ENCODE measurements around the gene KAT2B. TPM values are rescaled to one million over a fixed set of nuclear protein-coding genes. Genes with fewer than 3 reads are reported as not detected.

Gene KAT2B
- total and polyA plus RNA-seq, 12 donors, result 5.4 to 32.2 (median 20.9) TPM

DNA sequence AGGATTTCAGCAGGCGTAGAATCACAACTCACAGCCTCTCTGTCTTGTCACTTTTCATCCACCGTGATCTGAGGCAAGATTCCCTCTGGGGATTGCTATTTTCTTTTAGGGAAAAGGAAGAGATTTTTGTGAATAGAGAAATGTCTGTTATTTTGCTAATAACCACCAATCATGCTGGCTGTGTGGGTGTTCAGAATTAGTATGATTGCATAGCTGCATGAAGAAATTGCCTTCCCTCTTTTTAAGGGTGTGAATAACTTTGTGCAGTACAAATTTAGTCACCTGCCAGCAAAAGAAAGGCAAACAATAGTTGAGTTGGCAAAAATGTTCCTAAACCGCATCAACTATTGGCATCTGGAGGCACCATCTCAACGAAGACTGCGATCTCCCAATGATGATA lies 60.8 kb downstream of the KAT2B start:
- intact Hi-C loops (cut with DNase I), result no loop called here
- H3K27me3 ChIP-seq, result no peaks in the 10 kb centered on the region
- no peak overlapping the region for H3K27ac ChIP-seq
- no peak for TF ChIP-seq POLR2A (IDR thresholded peaks at IDR 0.05)
- TF ChIP-seq, protein P1, sequence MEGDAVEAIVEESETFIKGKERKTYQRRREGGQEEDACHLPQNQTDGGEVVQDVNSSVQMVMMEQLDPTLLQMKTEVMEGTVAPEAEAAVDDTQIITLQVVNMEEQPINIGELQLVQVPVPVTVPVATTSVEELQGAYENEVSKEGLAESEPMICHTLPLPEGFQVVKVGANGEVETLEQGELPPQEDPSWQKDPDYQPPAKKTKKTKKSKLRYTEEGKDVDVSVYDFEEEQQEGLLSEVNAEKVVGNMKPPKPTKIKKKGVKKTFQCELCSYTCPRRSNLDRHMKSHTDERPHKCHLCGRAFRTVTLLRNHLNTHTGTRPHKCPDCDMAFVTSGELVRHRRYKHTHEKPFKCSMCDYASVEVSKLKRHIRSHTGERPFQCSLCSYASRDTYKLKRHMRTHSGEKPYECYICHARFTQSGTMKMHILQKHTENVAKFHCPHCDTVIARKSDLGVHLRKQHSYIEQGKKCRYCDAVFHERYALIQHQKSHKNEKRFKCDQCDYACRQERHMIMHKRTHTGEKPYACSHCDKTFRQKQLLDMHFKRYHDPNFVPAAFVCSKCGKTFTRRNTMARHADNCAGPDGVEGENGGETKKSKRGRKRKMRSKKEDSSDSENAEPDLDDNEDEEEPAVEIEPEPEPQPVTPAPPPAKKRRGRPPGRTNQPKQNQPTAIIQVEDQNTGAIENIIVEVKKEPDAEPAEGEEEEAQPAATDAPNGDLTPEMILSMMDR (IDR thresholded peaks at IDR 0.05), result no peak
- no peak for DNase-seq
- peaks cover 0 to 6% of the 10 kb centered on the region in 2 donors for H3K4me1 ChIP-seq (replicated peaks in 1 of 2)
- no peak overlapping the region for H3K4me3 ChIP-seq
- H3K36me3 ChIP-seq (replicated peaks in 1 of 2), result no peaks in the 10 kb centered on the region
- no peaks in the 10 kb centered on the region for H3K9me3 ChIP-seq (replicated peaks in 1 of 3)
- 93 to 97% (median 95%) methylated on average over 5 of the region's 5 CpGs for whole genome bisulfite sequencing, 4 donors

DNA sequence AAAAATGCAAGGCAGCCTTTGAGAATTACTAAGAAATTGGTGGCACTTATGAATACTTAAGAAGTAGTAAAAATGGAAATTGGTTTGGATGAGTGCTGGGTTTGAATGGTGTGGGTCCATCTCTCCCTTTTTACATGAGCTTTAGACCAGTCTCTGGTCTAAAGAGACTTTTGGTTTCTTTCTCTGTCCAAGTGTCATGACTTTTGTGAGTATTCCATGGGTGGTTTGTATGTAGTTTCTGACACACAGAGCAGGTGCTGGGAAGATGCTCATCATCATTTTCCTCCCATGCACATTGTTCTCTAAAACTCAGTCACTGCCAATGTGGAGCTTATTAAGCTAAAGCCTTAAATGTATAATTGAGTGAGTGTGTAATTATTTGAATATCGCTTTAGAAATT lies 63.5 kb downstream of the KAT2B start:
- Histone ChIP-seq H3K4me3 (no peak overlapping the region), H3K27me3 (no peaks in the 10 kb centered on the region), H3K9me3 (replicated peaks in 1 of 3) (no peaks in the 10 kb centered on the region), H3K36me3 (replicated peaks in 1 of 2) (no peaks in the 10 kb centered on the region), H3K4me1 (replicated peaks in 1 of 2) (no peaks in the 10 kb centered on the region), H3K27ac (no peak overlapping the region)
- no peak for DNase-seq
- WGBS, 4 donors, result 85 to 100% (median 97%) methylated on average over 1 of the region's 1 CpG
- intact Hi-C loops (cut with DNase I), result no loop called here
- no peak for TF ChIP-seq POLR2A (IDR thresholded peaks at IDR 0.05)
- TF ChIP-seq, protein P1 (IDR thresholded peaks at IDR 0.05), result no peak

DNA sequence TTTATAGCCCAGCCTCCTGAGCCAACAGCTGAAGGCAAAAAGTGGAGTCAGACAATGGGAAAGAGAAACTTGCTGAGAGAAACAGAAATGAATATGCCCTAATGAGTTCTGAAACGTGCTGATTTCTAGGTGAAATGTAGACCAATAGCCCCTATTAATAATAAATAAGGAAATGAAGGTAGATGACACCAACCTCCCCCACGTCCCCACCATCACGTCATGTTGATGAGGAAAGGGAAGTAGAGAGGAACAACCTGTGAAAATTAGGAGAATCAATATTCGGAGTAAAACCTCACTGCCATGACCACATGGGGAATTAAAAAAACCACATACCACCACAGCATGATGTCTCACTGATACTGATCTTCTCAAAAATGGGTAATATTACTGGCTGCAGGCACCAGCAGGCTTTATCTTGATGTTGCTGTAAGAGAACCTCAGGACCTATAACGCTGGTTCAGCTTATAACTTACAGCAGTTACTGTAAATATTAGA lies 64.0 kb downstream of the KAT2B start:
- H3K4me1 ChIP-seq (replicated peaks in 1 of 2), result no peaks in the 10 kb centered on the region
- intact Hi-C loops (cut with DNase I), result no loop called here
- WGBS, 4 donors, result 73 to 80% (median 75%) methylated on average over 5 of the region's 5 CpGs
- no peaks in the 10 kb centered on the region for H3K27me3 ChIP-seq
- H3K27ac ChIP-seq, result no peak overlapping the region
- H3K4me3 ChIP-seq, result no peak overlapping the region
- no peak for TF ChIP-seq POLR2A (IDR thresholded peaks at IDR 0.05)
- TF ChIP-seq, protein P1 (IDR thresholded peaks at IDR 0.05), result no peak
- no peaks in the 10 kb centered on the region for H3K36me3 ChIP-seq (replicated peaks in 1 of 2)
- H3K9me3 ChIP-seq (replicated peaks in 1 of 3), result no peaks in the 10 kb centered on the region
- DNase-seq, result no peak

DNA sequence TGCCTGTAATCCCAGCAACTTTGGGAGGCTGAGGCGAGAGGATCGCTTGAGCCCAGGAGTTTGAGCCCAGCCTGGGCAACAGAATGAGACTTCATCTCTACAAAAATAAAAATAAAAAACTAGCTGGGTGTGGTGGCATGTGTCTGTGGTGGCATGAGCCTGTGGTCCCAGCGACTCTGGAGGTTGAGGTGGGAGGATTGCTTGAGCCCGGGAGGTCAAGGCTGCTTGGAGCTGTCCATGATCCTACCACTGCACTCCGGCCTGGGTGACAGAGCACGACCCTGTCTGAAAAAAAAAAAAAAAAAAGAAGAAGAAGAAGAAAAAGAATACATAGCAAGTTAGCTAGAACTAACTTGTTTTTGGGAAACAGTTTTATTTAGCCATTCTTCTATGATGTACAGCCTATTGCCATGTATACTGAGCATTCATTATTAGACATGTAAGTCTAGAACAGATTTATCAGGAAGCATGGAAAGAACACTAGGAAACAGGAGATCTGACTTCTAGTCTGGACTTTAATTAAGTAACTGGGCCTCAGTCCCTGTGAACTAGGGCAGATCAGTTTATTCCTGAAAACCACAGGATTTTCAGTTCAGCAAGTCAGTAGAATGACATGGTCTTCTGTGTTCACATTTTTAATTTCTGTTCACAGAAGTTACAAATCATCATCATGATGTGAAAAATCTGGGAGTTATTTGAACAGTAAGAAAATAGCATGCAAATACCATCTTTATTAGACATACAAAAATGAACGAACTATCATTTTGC lies 65.5 kb downstream of the KAT2B start:
- Histone ChIP-seq H3K27me3 (no peaks in the 10 kb centered on the region), H3K4me1 (replicated peaks in 1 of 2) (no peaks in the 10 kb centered on the region), H3K27ac (no peak overlapping the region), H3K9me3 (replicated peaks in 1 of 3) (no peaks in the 10 kb centered on the region), H3K36me3 (replicated peaks in 1 of 2) (no peaks in the 10 kb centered on the region), H3K4me3 (no peak overlapping the region)
- no peak for DNase-seq
- intact Hi-C loops (cut with DNase I), result no loop called here
- TF ChIP-seq, protein P1 (IDR thresholded peaks at IDR 0.05), result no peak
- no peak for TF ChIP-seq POLR2A (IDR thresholded peaks at IDR 0.05)
- WGBS, 4 donors, result 66 to 89% (median 78%) methylated on average over 7 of the region's 7 CpGs
